ENCODE measurements around the gene AP5S1. TPM values are rescaled to one million over a fixed set of nuclear protein-coding genes. Genes with fewer than 3 reads are reported as not detected.

AP5S1 gene
- total and polyA plus RNA-seq, 2 of the 13 experiments (the other 11 are each of a cell fraction or from before 2014, with no cell fraction given), result 7.9 to 23.2 TPM

DNA sequence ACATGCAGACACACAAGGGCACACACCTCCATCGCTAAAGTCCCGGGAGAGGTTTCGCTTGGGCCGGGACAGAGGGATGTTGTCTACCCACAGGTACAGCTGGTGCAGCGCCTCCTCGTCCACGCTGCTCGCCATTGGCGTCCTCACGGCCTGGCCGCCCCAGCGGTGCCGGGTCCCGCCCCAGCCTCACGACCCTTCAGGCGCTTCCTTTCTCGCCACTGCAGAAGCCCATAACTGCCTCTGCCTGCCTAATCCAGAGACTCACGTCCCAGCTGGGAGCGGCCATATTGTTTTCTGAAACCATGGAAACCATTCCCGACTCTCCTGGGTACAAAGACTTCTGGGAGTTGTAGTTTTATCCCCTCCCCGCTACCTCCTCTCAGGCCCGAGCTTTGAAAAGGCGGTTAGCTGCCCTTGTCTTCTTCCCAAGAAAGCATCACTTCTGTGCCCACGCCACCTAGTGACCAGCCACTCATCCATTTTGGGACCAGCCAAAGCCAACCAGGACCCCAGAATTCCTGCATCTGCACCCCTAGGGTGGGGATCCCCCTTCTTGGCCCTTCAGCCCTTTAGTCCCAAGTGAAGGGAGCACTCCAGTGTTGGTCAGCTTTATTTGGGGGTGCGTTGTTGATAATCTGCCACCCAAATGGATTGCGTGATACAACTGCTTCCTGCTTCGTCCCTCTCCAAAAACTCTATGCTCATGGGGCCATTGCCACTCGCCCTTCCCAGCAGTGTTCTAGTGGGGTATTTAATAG lies 39.0 kb upstream of the AP5S1 start, which contains the start of gene SPEF1 (continued):
- TF ChIP-seq, protein P1, sequence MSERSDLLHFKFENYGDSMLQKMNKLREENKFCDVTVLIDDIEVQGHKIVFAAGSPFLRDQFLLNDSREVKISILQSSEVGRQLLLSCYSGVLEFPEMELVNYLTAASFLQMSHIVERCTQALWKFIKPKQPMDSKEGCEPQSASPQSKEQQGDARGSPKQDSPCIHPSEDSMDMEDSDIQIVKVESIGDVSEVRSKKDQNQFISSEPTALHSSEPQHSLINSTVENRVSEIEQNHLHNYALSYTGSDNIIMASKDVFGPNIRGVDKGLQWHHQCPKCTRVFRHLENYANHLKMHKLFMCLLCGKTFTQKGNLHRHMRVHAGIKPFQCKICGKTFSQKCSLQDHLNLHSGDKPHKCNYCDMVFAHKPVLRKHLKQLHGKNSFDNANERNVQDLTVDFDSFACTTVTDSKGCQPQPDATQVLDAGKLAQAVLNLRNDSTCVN (CRISPR knock-in tag; IDR thresholded peaks at IDR 0.05; ENCODE audit: borderline replicate concordance), result no peak; the same call in 1 of the 2 replicates
- TF ChIP-seq RBFOX2 (IDR thresholded peaks at IDR 0.05; ENCODE audit: low read depth, low read length), result no peak
- peak; percentile 99 for TF ChIP-seq THAP11 (CRISPR knock-in tag; IDR thresholded peaks at IDR 0.05)
- TF ChIP-seq, protein P2, sequence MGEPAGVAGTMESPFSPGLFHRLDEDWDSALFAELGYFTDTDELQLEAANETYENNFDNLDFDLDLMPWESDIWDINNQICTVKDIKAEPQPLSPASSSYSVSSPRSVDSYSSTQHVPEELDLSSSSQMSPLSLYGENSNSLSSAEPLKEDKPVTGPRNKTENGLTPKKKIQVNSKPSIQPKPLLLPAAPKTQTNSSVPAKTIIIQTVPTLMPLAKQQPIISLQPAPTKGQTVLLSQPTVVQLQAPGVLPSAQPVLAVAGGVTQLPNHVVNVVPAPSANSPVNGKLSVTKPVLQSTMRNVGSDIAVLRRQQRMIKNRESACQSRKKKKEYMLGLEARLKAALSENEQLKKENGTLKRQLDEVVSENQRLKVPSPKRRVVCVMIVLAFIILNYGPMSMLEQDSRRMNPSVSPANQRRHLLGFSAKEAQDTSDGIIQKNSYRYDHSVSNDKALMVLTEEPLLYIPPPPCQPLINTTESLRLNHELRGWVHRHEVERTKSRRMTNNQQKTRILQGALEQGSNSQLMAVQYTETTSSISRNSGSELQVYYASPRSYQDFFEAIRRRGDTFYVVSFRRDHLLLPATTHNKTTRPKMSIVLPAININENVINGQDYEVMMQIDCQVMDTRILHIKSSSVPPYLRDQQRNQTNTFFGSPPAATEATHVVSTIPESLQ (CRISPR knock-in tag; conservative IDR thresholded peaks at IDR 0.05), result no peak
- TF ChIP-seq, protein P3, sequence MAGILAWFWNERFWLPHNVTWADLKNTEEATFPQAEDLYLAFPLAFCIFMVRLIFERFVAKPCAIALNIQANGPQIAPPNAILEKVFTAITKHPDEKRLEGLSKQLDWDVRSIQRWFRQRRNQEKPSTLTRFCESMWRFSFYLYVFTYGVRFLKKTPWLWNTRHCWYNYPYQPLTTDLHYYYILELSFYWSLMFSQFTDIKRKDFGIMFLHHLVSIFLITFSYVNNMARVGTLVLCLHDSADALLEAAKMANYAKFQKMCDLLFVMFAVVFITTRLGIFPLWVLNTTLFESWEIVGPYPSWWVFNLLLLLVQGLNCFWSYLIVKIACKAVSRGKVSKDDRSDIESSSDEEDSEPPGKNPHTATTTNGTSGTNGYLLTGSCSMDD (CRISPR knock-in tag; IDR thresholded peaks at IDR 0.05), result no peak
- TF ChIP-seq TGIF2 (CRISPR knock-in tag; IDR thresholded peaks at IDR 0.05), result peak; percentile 96
- TF ChIP-seq MIER3 (CRISPR knock-in tag; IDR thresholded peaks at IDR 0.05; ENCODE audit: borderline replicate concordance), result peak; percentile 59; the same call in 1 of the 2 replicates
- TF ChIP-seq, protein P4, sequence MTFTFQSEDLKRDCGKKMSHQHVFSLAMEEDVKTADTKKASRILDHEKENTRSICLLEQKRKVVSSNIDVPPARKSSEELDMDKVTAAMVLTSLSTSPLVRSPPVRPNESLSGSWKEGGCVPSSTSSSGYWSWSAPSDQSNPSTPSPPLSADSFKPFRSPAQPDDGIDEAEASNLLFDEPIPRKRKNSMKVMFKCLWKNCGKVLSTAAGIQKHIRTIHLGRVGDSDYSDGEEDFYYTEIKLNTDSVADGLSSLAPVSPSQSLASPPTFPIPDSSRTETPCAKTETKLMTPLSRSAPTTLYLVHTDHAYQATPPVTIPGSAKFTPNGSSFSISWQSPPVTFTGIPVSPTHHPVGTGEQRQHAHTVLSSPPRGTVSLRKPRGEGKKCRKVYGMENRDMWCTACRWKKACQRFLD (CRISPR knock-in tag; IDR thresholded peaks at IDR 0.05; ENCODE audit: borderline replicate concordance), result no peak
- TF ChIP-seq MEIS1 (CRISPR knock-in tag; IDR thresholded peaks at IDR 0.05; ENCODE audit: borderline replicate concordance), result no peak
- peak; percentile 87 for TF ChIP-seq MYNN (CRISPR knock-in tag; IDR thresholded peaks at IDR 0.05; ENCODE audit: low read depth)
- TF ChIP-seq RFX3 (CRISPR knock-in tag; IDR thresholded peaks at IDR 0.05), result peak; percentile 98
- TF ChIP-seq, protein P5, sequence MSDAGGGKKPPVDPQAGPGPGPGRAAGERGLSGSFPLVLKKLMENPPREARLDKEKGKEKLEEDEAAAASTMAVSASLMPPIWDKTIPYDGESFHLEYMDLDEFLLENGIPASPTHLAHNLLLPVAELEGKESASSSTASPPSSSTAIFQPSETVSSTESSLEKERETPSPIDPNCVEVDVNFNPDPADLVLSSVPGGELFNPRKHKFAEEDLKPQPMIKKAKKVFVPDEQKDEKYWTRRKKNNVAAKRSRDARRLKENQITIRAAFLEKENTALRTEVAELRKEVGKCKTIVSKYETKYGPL (CRISPR knock-in tag; IDR thresholded peaks at IDR 0.05), result no peak
- TF ChIP-seq ZNF780A (CRISPR knock-in tag; IDR thresholded peaks at IDR 0.05), result no peak
- TF ChIP-seq SMC3 (IDR thresholded peaks at IDR 0.05; ENCODE audit: low read length), result peak; percentile 74
- no peak for TF ChIP-seq NFIC (IDR thresholded peaks at IDR 0.05; ENCODE audit: low read length)
- no peak for TF ChIP-seq ZNF468 (CRISPR knock-in tag; IDR thresholded peaks at IDR 0.05)
- TF ChIP-seq, protein P6, sequence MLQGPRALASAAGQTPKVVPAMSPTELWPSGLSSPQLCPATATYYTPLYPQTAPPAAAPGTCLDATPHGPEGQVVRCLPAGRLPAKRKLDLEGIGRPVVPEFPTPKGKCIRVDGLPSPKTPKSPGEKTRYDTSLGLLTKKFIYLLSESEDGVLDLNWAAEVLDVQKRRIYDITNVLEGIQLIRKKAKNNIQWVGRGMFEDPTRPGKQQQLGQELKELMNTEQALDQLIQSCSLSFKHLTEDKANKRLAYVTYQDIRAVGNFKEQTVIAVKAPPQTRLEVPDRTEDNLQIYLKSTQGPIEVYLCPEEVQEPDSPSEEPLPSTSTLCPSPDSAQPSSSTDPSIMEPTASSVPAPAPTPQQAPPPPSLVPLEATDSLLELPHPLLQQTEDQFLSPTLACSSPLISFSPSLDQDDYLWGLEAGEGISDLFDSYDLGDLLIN (CRISPR knock-in tag; IDR thresholded peaks at IDR 0.05; ENCODE audit: borderline replicate concordance), result no peak
- peak; percentile 69; the same call in 1 of the 2 replicates for TF ChIP-seq ZNF572 (CRISPR knock-in tag; IDR thresholded peaks at IDR 0.05)
- no peak; the same call in 1 of the 2 replicates for TF ChIP-seq CAMTA2 (CRISPR knock-in tag; IDR thresholded peaks at IDR 0.05; ENCODE audit: borderline replicate concordance)
- TF ChIP-seq CCAR2 (optimal IDR thresholded peaks at IDR 0.05; ENCODE audit: low read depth, low read length), result no peak
- TF ChIP-seq ZFY (CRISPR knock-in tag; IDR thresholded peaks at IDR 0.05), result peak; percentile 81; the same call in 1 of the 2 replicates
- TF ChIP-seq ZNF235 (CRISPR knock-in tag; IDR thresholded peaks at IDR 0.05; ENCODE audit: borderline replicate concordance), result peak; percentile 36; the same call in 1 of the 2 replicates
- peak; percentile 70 for TF ChIP-seq POLR2G (IDR thresholded peaks at IDR 0.05; ENCODE audit: low read depth, low read length)

All from HepG2 (cell line).